WTC11 (cell line): ENCODE measurements around the gene PPP1R14C. TPM values are rescaled to one million over a fixed set of nuclear protein-coding genes. Genes with fewer than 3 reads are reported as not detected.

ENCODE experiments used
- ATAC-seq: fragments of 200-7000 bp; cut with Tn5 transposase; 2 replicates; pipeline ENCODE4 v1.10.0; 2021; ENCODE audit warnings: mild to moderate bottlenecking, moderate library complexity
- CTCF ChIA-PET: fragments of 300-600 bp; sonication (Branson Sonifier 250); formaldehyde crosslinking; loops from one replicate; lab custom pipeline; 2021; ENCODE audit warnings: antibody characterized with exemption; lab: Charles Lee
- POLR2A ChIA-PET: fragments of 350-600 bp; sonication (Branson Sonifier 250); formaldehyde crosslinking; loops from one replicate; lab custom pipeline; 2021; ENCODE audit warnings: antibody characterized with exemption; lab: Charles Lee
- DNase-seq: peaks from one replicate; pipeline ENCODE4 v3.0.0; 2021; ENCODE audit warnings: low spot score
- H3K27ac Mint-ChIP-seq: 2 replicates; pipeline ENCODE4 v1.8.0; 2021; ENCODE audit warnings: mixed read lengths
- H3K27me3 Mint-ChIP-seq: 2 replicates; pipeline ENCODE4 v1.8.0; 2021; ENCODE audit warnings: low read depth, mild to moderate bottlenecking, moderate library complexity, mixed read lengths
- H3K36me3 Mint-ChIP-seq: 2 replicates; pipeline ENCODE4 v1.8.0; 2021; ENCODE audit warnings: mixed read lengths
- H3K4me1 Mint-ChIP-seq: 2 replicates; pipeline ENCODE4 v1.8.0; 2022; ENCODE audit warnings: mixed read lengths
- H3K4me3 Mint-ChIP-seq: 2 replicates; pipeline ENCODE4 v1.8.0; 2021; ENCODE audit warnings: mild to moderate bottlenecking, moderate library complexity, mixed read lengths
- H3K9me3 Mint-ChIP-seq: 2 replicates; pipeline ENCODE4 v1.8.0; 2021; ENCODE audit warnings: mixed read lengths
- AR ChIP-seq: fragments of 250-450 bp; sonication (Bioruptor Pico); IDR thresholded peaks from 2 replicates; pipeline ENCODE4 v1.9.0; 2021; ENCODE audit warnings: mild to moderate bottlenecking
- ATF2 ChIP-seq: sonication (generic); formaldehyde crosslinking; IDR thresholded peaks from 2 replicates; pipeline ENCODE4 v1.8.1; 2022; ENCODE audit warnings: low read depth, missing genetic modification reagents, borderline replicate concordance
- ATF6 ChIP-seq: sonication (generic); formaldehyde crosslinking; IDR thresholded peaks from 2 replicates; pipeline ENCODE4 v1.8.1; 2023; ENCODE audit warnings: mild to moderate bottlenecking, missing genetic modification reagents
- CREB1 ChIP-seq: sonication (generic); formaldehyde crosslinking; IDR thresholded peaks from 2 replicates; pipeline ENCODE4 v1.8.0; 2023; ENCODE audit warnings: mild to moderate bottlenecking, missing genetic modification reagents
- CTCF ChIP-seq: fragments of 200-600 bp; IDR thresholded peaks from 2 replicates; pipeline ENCODE4 v1.8.0; 2022; ENCODE audit warnings: antibody characterized with exemption
- ELF4 ChIP-seq: sonication (generic); formaldehyde crosslinking; IDR thresholded peaks from 2 replicates; pipeline ENCODE4 v1.8.1; 2022; ENCODE audit warnings: low read depth, mild to moderate bottlenecking, moderate library complexity, missing genetic modification reagents
- EMX1 ChIP-seq: fragments of 250-450 bp; sonication (Bioruptor Pico); IDR thresholded peaks from 2 replicates; pipeline ENCODE4 v1.8.0; 2021; ENCODE audit warnings: mild to moderate bottlenecking
- FOXJ3 ChIP-seq: sonication (generic); formaldehyde crosslinking; IDR thresholded peaks from 2 replicates; pipeline ENCODE4 v1.9.0; 2021; ENCODE audit warnings: missing genetic modification reagents, mild to moderate bottlenecking, borderline replicate concordance
- FOXK1 ChIP-seq: sonication (generic); formaldehyde crosslinking; IDR thresholded peaks from 2 replicates; pipeline ENCODE4 v1.8.0; 2022; ENCODE audit warnings: mild to moderate bottlenecking, moderate library complexity, missing genetic modification reagents
- PRDM15 ChIP-seq: sonication (generic); formaldehyde crosslinking; IDR thresholded peaks from 2 replicates; pipeline ENCODE4 v1.8.0; 2022; ENCODE audit warnings: missing genetic modification reagents
- PRRX2 ChIP-seq: fragments of 250-450 bp; sonication (Bioruptor Pico); IDR thresholded peaks from 2 replicates; pipeline ENCODE4 v1.8.0; 2021; ENCODE audit warnings: mild to moderate bottlenecking
- STAT6 ChIP-seq: sonication (generic); formaldehyde crosslinking; conservative IDR thresholded peaks from 2 replicates; pipeline ENCODE4 v1.8.1; 2023; ENCODE audit warnings: mild to moderate bottlenecking, low read depth, missing genetic modification reagents, moderate library complexity
- TEAD1 ChIP-seq: sonication (generic); formaldehyde crosslinking; IDR thresholded peaks from 2 replicates; pipeline ENCODE4 v1.8.0; 2022; ENCODE audit warnings: mild to moderate bottlenecking, missing genetic modification reagents
- TEAD4 ChIP-seq: sonication (generic); formaldehyde crosslinking; IDR thresholded peaks from 2 replicates; pipeline ENCODE4 v1.8.0; 2022; ENCODE audit warnings: mild to moderate bottlenecking, missing genetic modification reagents
- TP53 ChIP-seq: sonication (generic); formaldehyde crosslinking; IDR thresholded peaks from 2 replicates; pipeline ENCODE4 v1.8.1; 2023; ENCODE audit warnings: mild to moderate bottlenecking, missing genetic modification reagents
- ZBTB43 ChIP-seq: sonication (generic); formaldehyde crosslinking; IDR thresholded peaks from 2 replicates; pipeline ENCODE4 v1.8.1; 2023; ENCODE audit warnings: mild to moderate bottlenecking, missing genetic modification reagents
- ZNF396 ChIP-seq: fragments of 250-450 bp; sonication (Bioruptor Pico); IDR thresholded peaks from 2 replicates; pipeline ENCODE4 v1.8.0; 2021; ENCODE audit warnings: mild to moderate bottlenecking, moderate library complexity, borderline replicate concordance
- total RNA-seq: library from RNA; stranded (reverse); gene quantifications from 3 replicates; pipeline ENCODE4 v1.2.3, GENCODE V29; 2021

PPP1R14C gene
- total RNA-seq, 1 experiment from 2014 or later, result 1.1 TPM

- Mint-ChIP-seq H3K27ac (no peak overlapping the region), H3K27me3 (no peaks in the 10 kb centered on the region), H3K4me3 (no peak overlapping the region), H3K36me3 (peaks cover 4% of the 10 kb centered on the region; the same call in 1 of the 2 replicates)
- CTCF ChIA-PET, result interaction anchor here (0.8 kb wide), 1 partner anchor 45 kb away, joined by 4 read pairs; no protein-coding TSS in a partner anchor
- ATAC-seq, result no peak
- DNase-seq, result no peak
- no peak for TF ChIP-seq ATF2 (CRISPR knock-in tag)
- no peak for TF ChIP-seq PRDM15
- TF ChIP-seq TEAD4, result no peak
- TF ChIP-seq STAT6 (CRISPR knock-in tag), result no peak
- no peak for TF ChIP-seq ATF6 (CRISPR knock-in tag)
- no peak for TF ChIP-seq ZBTB43
- TF ChIP-seq ZNF396 (CRISPR knock-in tag), result no peak
- TF ChIP-seq PRRX2 (CRISPR knock-in tag), result no peak
- no peak for TF ChIP-seq ELF4 (CRISPR knock-in tag)
- TF ChIP-seq AR, result no peak
- no peak for TF ChIP-seq EMX1
- TF ChIP-seq FOXK1 (CRISPR knock-in tag), result no peak
- no peak for TF ChIP-seq TP53 (CRISPR knock-in tag)
- no peak for TF ChIP-seq TEAD1 (CRISPR knock-in tag)
- TF ChIP-seq CTCF, result no peak
- no peak for TF ChIP-seq CREB1 (CRISPR knock-in tag)
- TF ChIP-seq FOXJ3 (CRISPR knock-in tag), result no peak
- TF ChIP-seq, all 79 proteins: peak for 0
- POLR2A ChIA-PET, result interaction anchor here (0.5 kb wide), 1 partner anchor 183 kb away, joined by 6 read pairs; no protein-coding TSS in a partner anchor
- Mint-ChIP-seq H3K4me1 (peaks cover 14% of the 10 kb centered on the region), H3K9me3 (peaks cover 14% of the 10 kb centered on the region)
These were observed 26.5 kb upstream of the PPP1R14C start for GRCh38 chr6:150116200-150116800.
